Kidney glomerular epithelial cell (primary cell): ENCODE measurements around the gene SNPH.

ENCODE experiments used
- DNase-seq: peaks from one replicate; lab custom pipeline; 2025; lab: John Stamatoyannopoulos, UW

SNPH gene

GRCh38 chr20:1287306-1287705 lies 21.2 kb downstream of the SNPH start:
- DNase-seq, result no peak

GRCh38 chr20:1287787-1288569 lies 21.9 kb downstream of the SNPH start:
- DNase-seq, result no peak

- DNase-seq, result no peak
Measured at GRCh38 chr20:1291191-1291741, 25.2 kb downstream of the SNPH start.

- no peak for DNase-seq
Measured at GRCh38 chr20:1292620-1293019, 26.5 kb downstream of the SNPH start.

- DNase-seq, result no peak
Measured at GRCh38 chr20:1293641-1294379, 27.7 kb downstream of the SNPH start.

GRCh38 chr20:1294497-1294896 lies 28.4 kb downstream of the SNPH start:
- DNase-seq, result no peak

- no peak for DNase-seq
Measured at GRCh38 chr20:1295276-1295930, 29.3 kb downstream of the SNPH start.

- no peak for DNase-seq
Measured at GRCh38 chr20:1296117-1296610, 30.1 kb downstream of the SNPH start.

GRCh38 chr20:1296922-1297321 lies 30.8 kb downstream of the SNPH start:
- DNase-seq, result no peak

GRCh38 chr20:1297486-1297885 lies 31.4 kb downstream of the SNPH start:
- no peak for DNase-seq

GRCh38 chr20:1298166-1298565 lies 32.1 kb downstream of the SNPH start:
- no peak for DNase-seq

GRCh38 chr20:1298888-1299511 lies 32.9 kb downstream of the SNPH start:
- no peak for DNase-seq

- DNase-seq, result no peak
Measured at GRCh38 chr20:1299522-1299921, 33.4 kb downstream of the SNPH start.

- no peak for DNase-seq
Measured at GRCh38 chr20:1300083-1300840, 34.2 kb downstream of the SNPH start.

- no peak for DNase-seq
Measured at GRCh38 chr20:1301031-1301529, 35.0 kb downstream of the SNPH start.

GRCh38 chr20:1302685-1303541 lies 36.8 kb downstream of the SNPH start:
- DNase-seq, result no peak

GRCh38 chr20:1304710-1305515 lies 38.8 kb downstream of the SNPH start:
- DNase-seq, result no peak

GRCh38 chr20:1305712-1306111 lies 39.6 kb downstream of the SNPH start:
- DNase-seq, result no peak
